ENCODE results near the gene ACR.

Gene ACR

GRCh38 chr22:50737728-50738648, at the start of gene ACR:
Gene ACR (plus strand): TSS chr22:50738204. CDS start chr22:50738236, 32 bp downstream.
- no peak for DNase-seq

- no peak for DNase-seq
These were observed 49.6 kb upstream of the ACR start for GRCh38 chr22:50688448-50688847.

GRCh38 chr22:50691521-50691920, 46.5 kb upstream of the ACR start:
- DNase-seq, result no peak

- DNase-seq, result no peak
These were observed 44.5 kb upstream of the ACR start for GRCh38 chr22:50693462-50693861.

- DNase-seq, result no peak
These were observed 43.9 kb upstream of the ACR start for GRCh38 chr22:50694099-50694605.

GRCh38 chr22:50694766-50695420, 43.1 kb upstream of the ACR start:
- DNase-seq, result no peak

GRCh38 chr22:50695421-50696250, 42.4 kb upstream of the ACR start:
- DNase-seq, result peak in 1 of 2 experiments; percentile 6

GRCh38 chr22:50696251-50696798, 41.7 kb upstream of the ACR start:
- DNase-seq, result no peak

- DNase-seq, result no peak
These were observed 41.0 kb upstream of the ACR start for GRCh38 chr22:50696799-50697561.

- no peak for DNase-seq
These were observed 40.1 kb upstream of the ACR start for GRCh38 chr22:50697667-50698506.

GRCh38 chr22:50698546-50698945, 39.5 kb upstream of the ACR start:
- no peak for DNase-seq

GRCh38 chr22:50699001-50699755, 38.8 kb upstream of the ACR start:
- DNase-seq, result no peak

- DNase-seq, result no peak
These were observed 38.1 kb upstream of the ACR start for GRCh38 chr22:50699756-50700386.

GRCh38 chr22:50700387-50701075, 37.5 kb upstream of the ACR start:
- DNase-seq, result no peak

- no peak for DNase-seq
These were observed 37.0 kb upstream of the ACR start for GRCh38 chr22:50701076-50701419.

GRCh38 chr22:50701428-50702154, 36.4 kb upstream of the ACR start:
- DNase-seq, result no peak

- no peak for DNase-seq
These were observed 35.7 kb upstream of the ACR start for GRCh38 chr22:50702261-50702671.

All from NCI-H2081 (cell line).